ENCODE measurements around the gene GJB3.

Gene GJB3

GRCh38 chr1:34827341-34827941 is 46.4 kb downstream of the GJB3 start:
- no peak for DNase-seq

GRCh38 chr1:34828611-34829010 is 47.6 kb downstream of the GJB3 start:
- DNase-seq, result no peak

GRCh38 chr1:34829250-34829649 is 48.2 kb downstream of the GJB3 start:
- no peak for DNase-seq

GRCh38 chr1:34831721-34832246 is 50.8 kb downstream of the GJB3 start:
- no peak for DNase-seq

- no peak for DNase-seq
These were observed 52.7 kb downstream of the GJB3 start for GRCh38 chr1:34833711-34834110.

All from stimulated activated CD4-positive, alpha-beta T cell treated with anti-CD3 and anti-CD28 coated beads, Interleukin-2, amount 100 ng/mL, for 48 hours (primary cell).